HG03095 (cell line): Measurements from ENCODE around the gene LRMDA.

Experiments used
- ATAC-seq: cut with Tn5 transposase; IDR thresholded peaks from one replicate; pipeline ENCODE4 v1.9.1; 2021; ENCODE audit warnings: moderate library complexity; ENCODE audit not compliant: unreplicated experiment

LRMDA gene

DNA sequence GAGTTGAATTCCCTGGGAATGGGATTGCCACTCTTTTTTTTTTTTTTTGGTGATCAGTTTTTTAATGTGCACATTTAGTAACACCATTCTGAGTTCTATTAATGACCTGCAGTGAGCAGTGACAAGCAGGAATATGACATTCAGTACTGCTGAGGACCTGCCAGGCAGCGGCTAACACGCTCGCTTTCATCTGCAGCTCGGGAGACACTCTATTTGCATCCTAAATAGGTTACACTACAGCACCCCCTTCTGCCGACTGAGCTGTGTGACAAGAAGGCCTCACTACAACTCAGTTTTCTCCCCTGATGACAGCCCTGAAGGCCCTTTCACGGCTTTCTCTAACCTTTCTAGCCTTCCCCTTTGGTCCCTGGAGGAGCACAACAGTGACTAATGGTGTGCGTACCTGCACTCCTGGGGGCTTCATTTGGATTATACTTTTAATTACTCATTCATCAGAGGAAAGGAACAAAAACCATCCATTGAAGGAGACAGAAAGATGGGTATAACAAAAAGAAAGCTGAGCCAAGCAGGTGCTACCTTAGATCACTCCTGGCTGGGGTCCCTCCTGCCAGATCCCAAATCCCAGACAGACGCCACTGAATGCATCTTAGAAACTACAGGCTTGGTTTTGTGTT lies 872.4 kb downstream of the LRMDA start:
- ATAC-seq: no peak

DNA sequence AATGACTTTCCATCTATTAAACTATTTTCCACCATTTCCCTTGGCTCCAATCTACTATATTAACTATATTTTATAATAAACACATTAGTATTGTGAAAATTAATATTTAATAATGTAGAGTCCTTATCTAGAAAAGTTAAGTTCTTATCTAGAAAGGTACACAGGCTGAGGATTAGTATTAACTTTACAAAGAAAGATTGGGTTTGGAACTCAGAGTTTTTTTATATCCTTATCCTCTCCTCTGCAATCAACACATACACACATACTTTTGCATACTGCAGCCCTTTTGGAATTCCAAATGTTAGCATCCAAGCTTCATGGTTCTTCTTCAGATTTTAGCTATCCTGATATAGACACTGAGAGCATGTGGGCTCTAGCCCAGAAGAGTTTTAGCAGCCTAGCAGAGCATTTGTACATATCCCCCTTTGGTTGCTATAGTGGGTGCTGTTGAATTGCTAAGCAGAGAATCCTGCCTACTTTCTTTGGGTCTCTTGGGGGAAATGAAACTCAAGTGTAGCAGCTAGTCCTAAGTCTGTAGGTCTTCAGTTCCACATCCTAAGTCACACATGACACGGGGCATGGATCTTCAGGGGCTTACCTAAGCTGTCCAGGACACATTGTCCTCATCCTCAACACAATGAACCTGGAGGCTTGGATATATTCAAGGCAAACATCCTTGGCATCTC lies 874.6 kb downstream of the LRMDA start:
- no peak for ATAC-seq

DNA sequence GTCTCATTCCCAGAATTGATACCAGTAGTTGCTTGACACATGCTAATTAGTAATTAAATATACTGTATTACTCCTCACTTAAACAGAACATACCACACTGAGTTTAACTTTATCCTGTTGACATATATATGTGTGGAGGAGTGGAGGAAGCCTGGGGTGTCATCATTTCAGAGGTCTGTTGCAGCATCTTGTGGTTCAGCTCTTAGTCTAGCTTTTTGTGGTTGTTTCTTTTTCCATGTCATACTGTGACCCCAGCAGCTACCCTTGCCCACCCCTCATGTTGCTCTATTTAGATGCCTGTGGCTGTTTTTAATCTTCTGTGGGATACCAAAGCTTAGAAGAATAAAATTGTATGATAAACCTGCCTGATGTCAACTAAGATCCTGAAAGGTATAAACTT lies 875.4 kb downstream of the LRMDA start:
- ATAC-seq: no peak

DNA sequence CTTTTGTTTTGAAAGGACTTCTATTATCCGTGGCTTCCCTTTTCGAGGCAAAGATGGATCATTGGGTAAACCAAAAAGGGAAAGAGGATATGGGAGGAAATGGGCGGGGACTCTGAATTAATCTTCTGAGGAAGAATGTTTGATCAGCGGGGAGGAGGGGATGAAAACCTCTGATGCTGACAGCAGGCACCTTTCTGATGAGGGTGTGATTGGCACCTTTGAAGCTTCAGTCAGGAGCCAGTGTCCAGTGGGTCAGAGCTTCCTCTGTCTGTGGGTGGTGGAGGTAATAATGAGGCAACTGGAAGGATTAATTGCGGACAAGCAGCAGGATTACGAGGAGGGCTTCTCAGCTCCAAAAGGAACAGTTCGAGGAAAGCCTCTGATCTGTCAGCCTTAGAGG lies 877.6 kb downstream of the LRMDA start:
- ATAC-seq: no peak

DNA sequence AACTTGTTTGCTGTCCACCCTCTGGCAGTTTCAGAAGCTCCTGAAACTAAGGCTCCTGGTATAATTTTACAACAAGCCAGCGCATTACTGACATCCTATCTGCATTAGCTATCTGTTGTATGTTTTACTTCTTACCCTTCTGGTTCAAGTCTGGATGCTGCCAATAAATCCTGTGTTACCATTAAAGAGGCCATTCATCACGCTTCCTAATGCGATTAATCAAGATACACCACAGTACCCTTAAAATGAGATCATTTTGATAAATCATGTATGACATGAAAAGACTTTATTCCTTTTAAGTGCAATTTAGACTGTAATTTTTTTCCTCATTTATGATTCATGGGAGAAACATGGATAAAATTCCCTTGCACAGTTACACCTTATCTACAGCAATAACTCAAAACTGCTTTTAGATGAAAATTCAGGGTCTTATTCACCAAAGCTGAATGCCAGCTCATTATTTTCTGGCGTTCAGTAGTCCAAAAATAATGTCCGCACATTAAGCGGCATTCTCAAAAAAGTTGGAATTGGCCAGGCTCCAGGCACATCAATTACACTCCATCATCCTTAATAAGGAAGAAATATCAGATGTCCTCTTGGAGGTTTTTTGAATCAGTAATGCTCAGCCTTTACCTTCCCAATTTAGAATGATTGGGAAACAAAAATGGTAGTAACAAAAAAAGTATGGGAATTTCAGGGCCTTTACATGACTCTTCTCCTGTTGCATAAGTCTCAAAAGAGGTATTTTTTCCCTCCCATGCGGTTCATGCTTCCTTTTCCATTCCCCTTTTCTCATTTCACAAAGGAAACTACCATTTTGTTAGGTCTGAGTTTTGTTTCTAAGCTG lies 878.5 kb downstream of the LRMDA start:
- ATAC-seq: no peak

DNA sequence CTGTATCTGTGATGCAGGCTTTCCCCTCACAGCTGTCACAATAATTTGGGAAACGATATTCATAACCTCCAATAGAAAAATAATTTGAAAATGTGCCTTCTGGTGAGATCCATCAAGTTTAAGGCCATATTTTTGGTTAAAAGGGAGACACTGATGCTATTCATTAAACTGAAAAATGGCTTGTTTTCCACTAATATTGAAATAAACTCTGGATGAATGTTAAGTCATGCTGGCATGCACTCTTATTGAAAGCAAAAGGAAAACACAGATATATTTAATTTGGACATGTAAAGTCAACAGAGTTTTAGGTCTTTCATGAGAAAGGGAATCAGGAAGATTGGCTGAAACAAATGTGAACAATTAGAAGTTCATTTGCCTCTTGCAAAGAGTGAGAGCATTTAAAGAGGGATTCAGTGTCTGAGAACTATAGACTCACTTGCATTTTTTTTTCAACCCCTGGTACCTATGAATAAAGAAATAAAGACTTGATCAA lies 879.2 kb downstream of the LRMDA start:
- ATAC-seq: no peak

DNA sequence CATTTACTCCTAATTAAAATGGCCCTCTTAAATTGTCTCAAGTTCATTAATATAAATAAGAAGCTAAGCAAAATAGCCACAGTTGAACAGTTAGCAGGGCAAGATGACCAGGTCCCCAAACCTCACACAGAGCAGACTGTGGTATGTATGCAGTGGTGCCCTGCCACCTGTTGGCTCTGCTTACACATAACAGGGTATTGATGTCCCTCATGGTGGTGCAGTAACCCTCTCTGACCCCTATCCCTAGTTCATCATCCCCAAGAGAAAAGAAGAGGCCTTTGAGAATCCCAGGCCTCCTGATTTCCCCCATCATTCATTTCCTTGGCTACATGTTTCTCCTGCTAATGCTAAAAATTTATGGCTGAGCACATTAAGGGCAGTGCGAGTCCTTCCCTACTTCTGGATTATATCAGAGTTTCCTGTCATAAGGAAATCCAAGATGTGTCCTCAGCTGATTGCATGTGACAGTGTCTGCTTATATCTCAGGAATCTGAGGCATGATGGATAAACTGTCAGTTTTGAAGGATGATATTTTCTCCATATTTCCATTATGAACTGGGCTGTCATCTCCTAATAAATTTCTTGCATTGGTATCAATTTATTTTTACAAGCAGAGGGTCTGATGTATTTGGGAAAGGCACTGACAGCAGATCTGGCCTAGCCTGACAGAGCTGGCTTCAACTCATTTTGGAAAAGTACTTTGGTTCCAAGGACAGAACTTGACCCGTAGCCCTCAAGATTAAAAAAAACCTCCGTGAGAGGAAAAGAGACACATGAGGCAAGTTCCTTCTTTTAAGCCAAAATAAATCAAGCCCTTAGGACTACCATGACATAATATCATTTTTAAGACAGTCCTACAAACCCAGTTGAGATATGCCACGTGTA lies 880.6 kb downstream of the LRMDA start:
- no peak for ATAC-seq

DNA sequence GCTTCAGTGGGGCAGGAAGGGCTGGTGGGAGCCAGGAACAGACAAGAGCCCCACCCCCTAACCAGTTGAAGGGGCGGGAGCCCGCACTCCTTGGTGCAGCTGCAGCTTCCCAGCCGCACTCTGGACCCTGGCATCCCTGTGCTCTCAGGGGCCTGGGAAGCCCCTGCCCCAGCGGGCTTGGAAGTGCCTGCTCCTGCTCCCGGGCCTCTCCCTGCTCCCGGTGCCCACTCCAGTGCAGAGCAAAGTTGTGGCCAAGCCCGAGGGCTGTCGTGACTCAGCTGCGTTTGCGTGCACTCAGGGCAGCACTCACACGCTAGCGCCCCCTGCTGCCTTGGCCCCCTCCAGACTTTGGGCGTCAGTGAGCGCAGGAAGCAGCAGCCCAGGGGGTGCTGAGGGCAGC lies 883.8 kb downstream of the LRMDA start:
- ATAC-seq: no peak

DNA sequence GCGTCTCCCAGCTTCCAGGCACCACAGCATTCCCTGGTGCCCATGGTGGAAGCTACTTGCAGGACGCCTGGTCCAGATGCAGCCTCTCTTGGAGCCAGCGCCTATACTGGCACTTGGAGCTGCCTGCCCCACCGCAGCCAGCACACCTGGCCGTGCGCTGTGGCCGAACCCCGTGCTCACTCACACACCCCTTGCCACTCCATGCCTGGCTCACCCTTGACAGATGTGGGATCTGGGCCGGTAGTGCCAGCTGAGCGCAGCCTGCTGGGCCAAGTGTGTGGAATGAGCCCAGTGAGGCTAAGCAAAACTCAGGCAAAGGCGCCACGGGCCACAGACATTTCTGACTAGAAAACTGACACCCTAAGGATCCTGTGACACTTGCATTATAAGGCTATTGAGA lies 884.8 kb downstream of the LRMDA start:
- no peak for ATAC-seq

DNA sequence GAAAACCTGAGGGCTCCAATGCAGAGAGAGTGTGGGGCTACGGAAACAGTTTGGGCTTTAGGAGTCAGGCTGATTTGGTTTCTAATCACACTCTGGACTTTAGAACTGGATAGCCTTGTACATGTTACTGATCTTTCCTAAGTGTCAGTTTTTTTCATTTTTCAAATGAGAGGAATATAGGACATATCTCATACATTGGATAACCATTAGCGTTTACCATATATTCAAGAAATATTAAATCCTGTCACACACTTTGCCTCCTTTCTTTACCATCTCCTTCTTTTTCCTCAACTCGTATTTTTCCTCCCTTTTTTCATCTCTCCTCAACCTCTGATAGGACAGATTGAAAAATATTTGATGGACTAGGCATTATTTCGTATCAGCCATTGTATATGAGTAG lies 885.7 kb downstream of the LRMDA start:
- ATAC-seq: no peak

DNA sequence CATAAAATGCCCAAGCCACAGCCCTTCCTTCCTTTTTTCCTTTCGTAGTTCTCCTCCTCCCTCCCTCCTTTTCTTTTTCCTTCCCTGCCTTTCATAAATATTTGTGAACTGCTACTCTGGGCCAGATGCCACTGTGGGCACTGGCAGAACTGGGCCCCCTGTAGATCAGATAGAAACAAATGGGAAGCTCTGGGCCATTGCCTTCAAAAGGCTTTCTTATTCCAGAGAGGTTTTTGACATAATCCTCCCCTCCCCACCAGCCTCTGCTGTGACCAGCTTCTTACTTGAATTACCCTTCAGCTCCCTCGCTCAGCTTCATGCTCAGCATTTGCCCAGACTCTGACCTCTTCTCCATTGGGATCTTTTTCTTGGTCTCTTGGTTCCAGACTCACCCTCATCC lies 886.8 kb downstream of the LRMDA start:
- ATAC-seq: no peak

DNA sequence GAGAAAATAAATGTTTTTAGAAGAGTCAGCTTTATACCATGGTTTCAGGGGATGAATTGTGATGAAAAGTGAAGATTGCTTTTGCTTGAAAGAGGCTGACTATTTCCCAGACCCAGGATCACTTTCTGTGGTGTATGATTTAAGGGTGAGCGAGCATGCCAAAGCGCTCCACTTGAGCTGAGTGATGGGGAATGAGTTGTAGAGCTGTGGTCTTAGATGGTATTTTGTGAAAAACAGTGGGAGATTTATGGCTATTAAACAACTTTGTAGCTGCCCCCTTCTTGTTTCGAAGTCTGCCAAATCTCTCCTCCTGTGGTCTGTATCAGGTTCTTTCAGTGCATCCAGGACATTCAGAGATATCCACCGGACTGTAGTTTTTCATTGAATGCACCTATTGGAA lies 888.2 kb downstream of the LRMDA start:
- no peak for ATAC-seq

DNA sequence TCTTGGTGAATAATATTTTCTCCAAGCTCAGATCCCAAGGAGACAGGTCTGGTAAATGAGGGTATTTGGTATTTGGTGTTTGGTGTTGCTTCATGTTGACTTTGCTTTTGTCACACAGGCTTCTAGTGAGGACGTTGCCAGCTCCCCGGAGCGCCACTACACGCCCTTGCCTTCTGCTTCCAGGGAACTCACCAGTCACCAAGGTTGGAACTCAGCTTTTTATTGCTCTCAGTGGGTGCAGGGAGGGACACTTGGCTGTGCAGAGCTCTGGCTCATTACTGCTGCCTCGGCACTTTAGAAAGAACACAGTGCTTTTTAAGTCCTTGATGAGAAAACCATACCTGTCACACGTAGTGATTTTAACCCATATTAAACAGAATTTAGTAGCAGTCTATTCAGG lies 892.9 kb downstream of the LRMDA start:
- no peak for ATAC-seq

DNA sequence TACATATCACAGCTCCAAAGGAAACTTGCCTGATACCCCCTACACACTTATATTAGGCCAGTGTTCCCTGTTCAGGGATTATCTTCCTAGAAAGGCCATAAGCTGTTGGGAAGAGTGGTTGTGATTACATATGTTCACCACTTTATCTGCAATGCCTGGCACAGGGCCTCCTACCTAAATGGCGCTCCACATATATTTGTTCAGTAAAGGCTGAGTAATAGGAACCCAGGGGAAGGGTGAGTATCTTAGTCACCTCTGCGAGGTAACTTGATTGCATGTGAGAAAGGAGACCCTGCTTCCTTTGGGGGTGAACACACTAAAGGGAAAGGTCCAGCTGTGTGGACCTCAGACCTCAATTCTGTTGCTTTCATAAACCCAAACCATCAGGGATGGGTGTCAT lies 896.0 kb downstream of the LRMDA start:
- ATAC-seq: no peak

DNA sequence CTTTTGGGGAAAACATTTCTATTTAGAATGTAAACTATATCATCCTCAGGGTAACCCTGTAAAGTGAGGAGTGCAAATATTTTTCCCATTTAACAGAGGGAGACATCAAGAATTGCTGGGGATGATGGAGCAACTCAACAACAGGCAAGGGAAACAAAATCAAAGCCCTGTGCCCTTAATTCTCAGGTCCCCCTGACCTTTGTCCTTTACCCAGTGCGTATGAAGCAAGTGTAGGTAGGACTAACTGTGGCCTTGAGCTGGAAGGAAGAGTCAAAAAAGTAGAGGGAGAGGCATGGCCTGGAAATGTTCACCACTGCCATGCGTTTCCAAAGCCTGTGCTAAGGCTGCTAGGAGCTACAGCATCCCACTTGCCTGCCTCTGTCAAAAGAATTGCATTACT lies 896.9 kb downstream of the LRMDA start:
- ATAC-seq: no peak

DNA sequence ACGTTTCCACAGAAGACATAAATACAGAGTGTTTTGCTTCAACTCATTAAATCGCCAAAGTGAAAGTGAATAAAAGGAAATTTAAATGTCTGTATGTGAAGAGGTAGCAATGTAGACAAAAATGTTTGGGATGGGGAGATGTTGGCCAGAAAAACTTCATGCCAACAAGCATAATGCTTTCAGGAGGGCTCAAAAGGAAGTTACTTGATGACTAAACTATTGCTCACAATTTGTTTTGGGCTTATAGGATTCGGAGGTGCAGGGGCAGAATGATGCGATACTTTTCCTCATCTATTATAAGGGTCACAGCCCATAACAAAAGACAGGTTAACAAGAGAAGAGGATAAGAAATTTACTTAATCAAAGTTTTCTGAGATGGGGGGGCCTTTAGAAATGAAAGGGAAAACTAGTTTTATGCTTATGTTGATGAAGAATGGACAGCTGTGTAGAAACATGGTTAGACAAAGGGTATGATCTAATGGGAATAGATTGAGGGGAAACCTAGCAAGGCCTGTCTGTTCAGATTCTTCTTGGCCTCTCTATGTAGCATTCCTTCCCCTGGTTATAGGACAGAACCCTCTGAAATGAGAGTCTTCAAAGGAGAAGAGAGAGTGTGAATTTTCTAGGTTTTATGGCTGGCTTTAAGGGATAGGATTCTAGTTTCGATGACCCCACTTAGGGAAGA lies 898.6 kb downstream of the LRMDA start:
- ATAC-seq: no peak

DNA sequence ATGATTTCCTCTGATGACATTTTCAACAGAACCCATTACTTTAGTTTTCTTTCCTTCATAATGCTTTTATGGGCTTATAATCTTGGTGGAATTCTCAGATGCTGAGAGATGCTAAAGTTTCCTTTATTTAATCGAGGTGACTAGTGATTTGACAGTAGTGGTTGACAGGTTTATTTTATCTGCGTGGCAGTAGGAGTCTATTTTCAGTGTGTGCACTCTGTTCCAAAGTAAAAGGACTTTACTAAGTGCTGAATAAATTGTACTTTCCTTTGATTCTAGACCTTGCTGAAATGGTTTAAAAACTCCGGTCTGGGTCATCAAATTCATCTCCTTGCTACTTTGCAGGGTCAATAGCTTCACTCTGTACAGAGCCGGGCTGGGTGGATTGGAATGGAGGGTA lies 900.3 kb downstream of the LRMDA start:
- ATAC-seq: no peak

DNA sequence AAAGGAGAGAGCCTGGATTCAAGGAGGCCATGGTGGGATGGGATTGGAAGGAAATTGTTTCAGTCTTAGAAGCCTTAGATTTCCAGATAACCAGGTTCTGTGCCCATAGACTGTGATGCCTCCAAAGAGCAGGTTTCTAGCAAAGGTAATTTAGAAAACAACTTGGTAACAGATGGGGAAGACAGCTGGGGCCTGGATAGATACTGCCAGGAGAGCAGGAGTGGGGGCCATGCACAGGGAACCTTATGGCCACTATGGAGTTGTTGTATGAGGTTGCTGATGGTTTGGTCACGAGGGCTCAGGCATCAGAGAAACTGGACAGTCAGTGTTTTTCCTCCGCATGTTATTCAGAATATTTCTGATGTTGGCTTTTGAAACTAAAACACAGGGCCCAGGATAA lies 901.9 kb downstream of the LRMDA start:
- no peak for ATAC-seq

DNA sequence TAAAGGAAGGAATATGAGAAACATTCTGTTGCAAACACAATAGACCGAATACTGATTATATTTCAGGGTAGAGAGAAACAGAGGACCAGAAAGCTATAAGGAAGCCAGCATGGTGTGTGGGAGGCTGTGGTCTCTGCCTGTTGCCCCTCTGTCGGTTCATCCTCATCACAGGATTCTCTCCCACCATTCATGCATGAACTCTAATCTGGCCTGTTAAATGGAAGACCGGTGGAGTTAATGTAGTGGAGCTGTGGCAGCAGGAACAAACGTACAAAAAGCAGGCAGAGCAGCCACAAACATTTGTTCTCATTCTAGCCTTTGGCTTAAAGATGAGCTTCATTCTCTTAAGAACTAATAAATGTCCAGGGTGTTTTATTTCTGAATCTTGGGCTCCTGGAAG lies 902.4 kb downstream of the LRMDA start:
- ATAC-seq: no peak

DNA sequence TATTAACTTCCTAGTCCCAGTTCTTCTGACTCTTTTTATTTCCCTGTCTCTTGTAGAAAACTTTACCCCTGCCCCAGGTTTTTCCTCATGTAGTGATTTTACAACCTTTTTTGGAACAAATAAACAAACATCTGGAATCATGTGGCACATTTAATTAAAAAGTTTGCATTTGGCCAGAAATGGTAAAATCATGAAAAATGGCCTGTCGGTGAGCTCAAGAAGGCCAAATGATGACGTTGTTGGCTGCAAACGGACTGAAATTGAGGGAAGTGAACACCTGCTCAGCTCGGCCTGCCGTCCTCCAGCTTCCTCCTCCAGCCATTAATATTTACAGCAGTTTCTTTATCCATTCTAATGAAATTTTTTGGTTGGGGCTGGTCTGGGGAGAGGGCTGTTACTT lies 902.8 kb downstream of the LRMDA start:
- ATAC-seq: no peak
